B cell (primary cell): Measurements from ENCODE around the gene RAB15.

Experiments used
- EZH2 ChIP-seq: IDR thresholded peaks from 2 replicates; pipeline ENCODE4 v1.6.1; 2012; ENCODE audit warnings: borderline replicate concordance, low read depth, mild to moderate bottlenecking, moderate library complexity, low read length; ENCODE audit not compliant: insufficient read depth, poor library complexity, severe bottlenecking
- TF ChIP-seq, protein P1 (sequence below): fragments of 200-600 bp; IDR thresholded peaks from one replicate; pipeline ENCODE4 v1.8.0; 2022; ENCODE audit warnings: antibody characterized with exemption, mild to moderate bottlenecking

DNA sequence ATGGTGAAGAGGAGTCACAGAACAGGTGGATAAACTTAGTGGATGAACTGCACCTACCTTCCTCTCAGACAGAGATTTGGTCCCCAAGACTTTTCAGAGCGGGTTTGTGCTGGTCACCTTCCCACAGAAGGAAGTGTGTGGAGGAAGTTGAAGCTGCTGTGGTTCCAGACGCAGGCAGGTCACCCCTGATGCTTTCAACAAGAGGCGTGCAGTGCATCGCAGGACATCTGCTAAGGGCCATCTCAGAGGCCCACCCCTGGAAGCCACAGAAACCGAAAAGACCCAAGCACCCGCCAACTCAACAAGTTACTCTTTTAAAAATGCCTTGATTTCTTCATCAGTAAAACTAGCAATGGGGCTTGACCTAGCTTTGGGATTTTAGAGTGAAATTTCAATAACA is 28.6 kb downstream of the RAB15 start:
- TF ChIP-seq, protein P1, sequence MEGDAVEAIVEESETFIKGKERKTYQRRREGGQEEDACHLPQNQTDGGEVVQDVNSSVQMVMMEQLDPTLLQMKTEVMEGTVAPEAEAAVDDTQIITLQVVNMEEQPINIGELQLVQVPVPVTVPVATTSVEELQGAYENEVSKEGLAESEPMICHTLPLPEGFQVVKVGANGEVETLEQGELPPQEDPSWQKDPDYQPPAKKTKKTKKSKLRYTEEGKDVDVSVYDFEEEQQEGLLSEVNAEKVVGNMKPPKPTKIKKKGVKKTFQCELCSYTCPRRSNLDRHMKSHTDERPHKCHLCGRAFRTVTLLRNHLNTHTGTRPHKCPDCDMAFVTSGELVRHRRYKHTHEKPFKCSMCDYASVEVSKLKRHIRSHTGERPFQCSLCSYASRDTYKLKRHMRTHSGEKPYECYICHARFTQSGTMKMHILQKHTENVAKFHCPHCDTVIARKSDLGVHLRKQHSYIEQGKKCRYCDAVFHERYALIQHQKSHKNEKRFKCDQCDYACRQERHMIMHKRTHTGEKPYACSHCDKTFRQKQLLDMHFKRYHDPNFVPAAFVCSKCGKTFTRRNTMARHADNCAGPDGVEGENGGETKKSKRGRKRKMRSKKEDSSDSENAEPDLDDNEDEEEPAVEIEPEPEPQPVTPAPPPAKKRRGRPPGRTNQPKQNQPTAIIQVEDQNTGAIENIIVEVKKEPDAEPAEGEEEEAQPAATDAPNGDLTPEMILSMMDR: no peak
- TF ChIP-seq EZH2: no peak
